Spleen (tissue), 11 donors: ENCODE results near the gene CENPM. TPM values are rescaled to one million over a fixed set of nuclear protein-coding genes. Genes with fewer than 3 reads are reported as not detected.

Experiments used
- DNase-seq: peaks from one replicate; pipeline ENCODE4 v3.0.0-alpha.2; 2020
- H3K27ac ChIP-seq, 8 donors: fragments of 200-600 bp; sonication (generic) in 7 of 8; 1 replicate in 4 of 8; 2 replicates in 4 of 8; pipeline versions ENCODE4 v1.5.0 to v1.8.0; 2016 to 2021; ENCODE audit warnings: inconsistent platforms in 4 of 8, mild to moderate bottlenecking in 4 of 8, moderate library complexity in 1 of 8
- H3K27me3 ChIP-seq, 7 donors: fragments of 200-600 bp; sonication (generic) in 6 of 7; replicated peaks in 1 of 7; 1 replicate in 4 of 7; 2 replicates in 3 of 7; pipeline versions ENCODE4 v1.5.0 to v1.8.0; 2016 to 2021; ENCODE audit warnings: inconsistent platforms in 3 of 7, mild to moderate bottlenecking in 1 of 7
- H3K36me3 ChIP-seq, 6 donors: fragments of 200-600 bp; sonication (generic) in 5 of 6; 1 replicate in 4 of 6; 2 replicates in 2 of 6; pipeline versions ENCODE4 v1.5.0 to v1.8.0; 2016 to 2021; ENCODE audit warnings: inconsistent platforms in 2 of 6
- H3K4me1 ChIP-seq, 6 donors: fragments of 200-600 bp; sonication (generic) in 5 of 6; 1 replicate in 3 of 6; 2 replicates in 3 of 6; pipeline versions ENCODE4 v1.5.0 to v1.8.0; 2016 to 2021; ENCODE audit warnings: inconsistent platforms in 3 of 6
- H3K4me3 ChIP-seq, 8 donors: fragments of 200-600 bp; sonication (generic) in 7 of 8; 1 replicate in 4 of 8; 2 replicates in 4 of 8; pipeline versions ENCODE4 v1.5.0 to v1.8.0; 2016 to 2021; ENCODE audit warnings: inconsistent platforms in 4 of 8, mild to moderate bottlenecking in 4 of 8, moderate library complexity in 2 of 8
- H3K9me3 ChIP-seq, 8 donors: fragments of 200-600 bp; sonication (generic) in 7 of 8; 1 replicate in 4 of 8; 2 replicates in 4 of 8; pipeline versions ENCODE4 v1.5.0 to v1.8.0; 2016 to 2021; ENCODE audit warnings: inconsistent platforms in 4 of 8
- POLR2A ChIP-seq, 3 donors: fragments of 450-650 bp; IDR thresholded peaks; one replicate each; pipeline ENCODE4 v1.5.1; 2017; ENCODE audit warnings: antibody characterized with exemption in 3 of 3, mild to moderate bottlenecking in 1 of 3
- POLR2AphosphoS5 ChIP-seq, 3 donors: sonication (generic); formaldehyde crosslinking; IDR thresholded peaks; one replicate each; pipeline ENCODE4 v1.5.1; 2017; ENCODE audit warnings: antibody characterized with exemption in 3 of 3
- WGBS, 5 donors: extraction: QIAGEN DNeasy Blood & Tissue Kit in 3 of 5; methylation state at CpG; one replicate each; pipeline versions ENCODE4 v1.1.5 to v1.1.7; 2013 to 2018; 5-methylcytosine and 5-hydroxymethylcytosine counted together
- intact Hi-C: fragments of 100-400 bp; cut with DNase I; formaldehyde crosslinking; loops from one replicate; pipeline ENCODE4 v1.15.0; 2023; ENCODE audit warnings: low total_unique reads
- microRNA-seq, 3 donors: library from miRNA; unstranded; fragments of <30 nt; microRNA quantifications; one replicate each; pipeline versions ENCODE4 to v1.1.0, GENCODE V29; 2019 to 2020
- polyA plus RNA-seq, 3 donors: library from polyadenylated mRNA; stranded (reverse); fragments of 200-250 nt; gene quantifications; one replicate each; pipeline ENCODE4 v1.2.1, GENCODE V29; 2013
- small RNA-seq, 4 donors: library from RNA; depleted of rRNA; stranded (forward); fragments of <200 nt; gene quantifications; one replicate each; pipeline ENCODE3, GENCODE V24; 2016
- total RNA-seq, 7 donors: library from RNA; depleted of rRNA in 3 of 7; stranded (reverse); fragments of >200 nt in 3 of 7; fragmentation: NEBNext Ultra II Directional in 4 of 7; extraction: Animal tissue kit (Norgen Biotek cat#: 25700) in 4 of 7; gene quantifications; one replicate each; pipeline versions ENCODE4 v1.1.0 to v1.2.1, GENCODE V29; 2016 to 2021
- TF ChIP-seq, protein P1 (sequence below), 11 experiments: fragments of 200-600 bp in 7 of 11; fragments of 450-650 bp in 4 of 11; sonication (generic) in 4 of 11; IDR thresholded peaks in 8 of 11; conservative IDR thresholded peaks in 3 of 11; 1 replicate in 7 of 11; 2 replicates in 4 of 11; pipeline versions ENCODE4 v1.4.0 to v1.8.0; 2016 to 2021; ENCODE audit warnings: antibody characterized with exemption in 11 of 11, inconsistent platforms in 4 of 11, mild to moderate bottlenecking in 1 of 11
- donor health status: healthy with polysubstance abuse.
- donor health status: DM: no; HTN: no; CAD: no; lungs with moderate emphysema.
- donor health status: DM: no; HTN: no; CAD: no.
- donor health status: Bipolar disorder and iron deficiency.
- donor health status: healthy.
- donor health status: DM: no; HTN: no; CAD: no.
- donor health status: DM: yes; HTN: yes; CAD: no.

CENPM gene
- total and polyA plus RNA-seq, 10 donors: 3.3 to 63.1 (median 15.4) TPM

DNA sequence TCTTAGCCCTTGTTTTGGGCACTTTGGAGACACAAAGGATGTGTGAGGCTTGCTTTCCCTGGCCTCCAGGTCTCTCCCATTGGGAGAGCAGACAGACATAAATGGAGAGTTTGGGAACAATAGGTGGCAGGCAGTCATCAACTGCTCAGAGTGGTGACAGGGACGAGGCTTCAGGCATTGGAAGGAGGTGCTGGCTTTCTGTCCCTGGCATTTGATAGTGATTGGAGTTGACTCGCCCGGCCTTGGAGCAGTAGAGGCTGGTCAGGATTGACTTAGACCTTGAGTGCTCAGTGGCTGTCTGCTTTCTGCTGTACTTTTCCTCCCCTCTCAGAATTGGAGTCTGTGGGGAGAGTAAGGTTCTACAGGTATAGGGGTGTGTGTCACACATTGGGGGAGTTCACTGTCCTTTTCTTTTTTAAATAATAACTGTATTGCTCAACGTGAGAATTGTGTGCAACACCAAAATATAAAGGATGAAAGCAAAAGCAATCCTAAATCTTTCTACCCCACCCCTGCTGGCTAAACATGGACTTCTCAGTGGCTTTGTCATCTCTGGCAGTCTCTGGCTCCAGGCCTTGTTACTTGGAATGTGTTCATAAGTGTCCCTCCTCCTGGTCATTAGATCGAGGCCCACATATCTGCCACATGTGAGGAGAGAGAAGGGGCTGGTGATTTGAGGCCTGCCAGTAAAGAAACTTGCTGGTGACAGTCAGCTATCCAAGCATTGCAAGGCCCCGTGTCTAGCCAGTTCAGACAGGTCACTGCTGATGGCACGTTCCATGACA lies 53.2 kb downstream of the CENPM start:
- Histone ChIP-seq H3K27me3 (no peaks in the 10 kb centered on the region), H3K27ac (no peak overlapping the region)
- intact Hi-C loops: no loop called here

DNA sequence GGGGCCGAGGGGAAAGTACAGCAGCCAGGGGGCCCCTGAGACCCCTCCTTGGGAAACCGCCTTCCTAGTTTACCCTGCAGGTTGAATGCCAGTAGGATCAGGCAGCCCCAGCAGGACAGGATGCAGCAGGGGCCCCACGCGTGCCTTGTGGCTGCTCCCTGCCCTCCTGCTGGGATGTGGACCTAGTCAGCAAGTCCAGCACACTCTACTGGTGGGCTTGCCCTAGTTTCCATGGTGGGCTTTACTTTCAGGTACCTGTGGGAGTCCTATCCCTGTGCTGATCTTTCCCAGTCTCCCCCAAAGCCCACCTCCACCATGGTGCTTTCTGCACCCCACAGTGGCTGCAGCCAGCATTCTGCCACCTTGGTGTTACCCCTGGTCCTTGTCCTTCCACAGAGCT lies 54.2 kb downstream of the CENPM start:
- peaks cover 0 to 17% (median 3%) of the 10 kb centered on the region in 6 donors for H3K4me1 ChIP-seq
- no peaks in the 10 kb centered on the region for H3K9me3 ChIP-seq
- no peak overlapping the region for H3K4me3 ChIP-seq
- no peaks in the 10 kb centered on the region for H3K27me3 ChIP-seq
- 78 to 98% (median 86%) methylated on average over 4 of the region's 4 CpGs for WGBS, 5 donors
- intact Hi-C loops: no loop called here
- peaks cover 0 to 100% (median 93%) of the 10 kb centered on the region in 6 donors for H3K36me3 ChIP-seq
- no peak for DNase-seq
- TF ChIP-seq, protein P1, sequence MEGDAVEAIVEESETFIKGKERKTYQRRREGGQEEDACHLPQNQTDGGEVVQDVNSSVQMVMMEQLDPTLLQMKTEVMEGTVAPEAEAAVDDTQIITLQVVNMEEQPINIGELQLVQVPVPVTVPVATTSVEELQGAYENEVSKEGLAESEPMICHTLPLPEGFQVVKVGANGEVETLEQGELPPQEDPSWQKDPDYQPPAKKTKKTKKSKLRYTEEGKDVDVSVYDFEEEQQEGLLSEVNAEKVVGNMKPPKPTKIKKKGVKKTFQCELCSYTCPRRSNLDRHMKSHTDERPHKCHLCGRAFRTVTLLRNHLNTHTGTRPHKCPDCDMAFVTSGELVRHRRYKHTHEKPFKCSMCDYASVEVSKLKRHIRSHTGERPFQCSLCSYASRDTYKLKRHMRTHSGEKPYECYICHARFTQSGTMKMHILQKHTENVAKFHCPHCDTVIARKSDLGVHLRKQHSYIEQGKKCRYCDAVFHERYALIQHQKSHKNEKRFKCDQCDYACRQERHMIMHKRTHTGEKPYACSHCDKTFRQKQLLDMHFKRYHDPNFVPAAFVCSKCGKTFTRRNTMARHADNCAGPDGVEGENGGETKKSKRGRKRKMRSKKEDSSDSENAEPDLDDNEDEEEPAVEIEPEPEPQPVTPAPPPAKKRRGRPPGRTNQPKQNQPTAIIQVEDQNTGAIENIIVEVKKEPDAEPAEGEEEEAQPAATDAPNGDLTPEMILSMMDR (IDR thresholded peaks at IDR 0.05 in 8 of 11, conservative IDR thresholded peaks at IDR 0.05 in 3 of 11): no peak
- TF ChIP-seq POLR2A (IDR thresholded peaks at IDR 0.05): no peak
- no peak for TF ChIP-seq POLR2AphosphoS5 (IDR thresholded peaks at IDR 0.05)
- no peak overlapping the region for H3K27ac ChIP-seq

More for the DNA sequence above, 53.2 kb downstream of the CENPM start:
- H3K4me1 ChIP-seq: peaks cover 0 to 6% (median 0%) of the 10 kb centered on the region in 6 donors
- H3K36me3 ChIP-seq: peaks cover 0 to 100% (median 93%) of the 10 kb centered on the region in 6 donors
- WGBS, 5 donors: 89 to 92% (median 90%) methylated on average over 7 of the region's 7 CpGs
- TF ChIP-seq POLR2AphosphoS5 (IDR thresholded peaks at IDR 0.05) (no peak), POLR2A (IDR thresholded peaks at IDR 0.05) (no peak)
- TF ChIP-seq, protein P1 (IDR thresholded peaks at IDR 0.05 in 8 of 11, conservative IDR thresholded peaks at IDR 0.05 in 3 of 11): no peak
- H3K9me3 ChIP-seq: no peaks in the 10 kb centered on the region
- no peak overlapping the region for H3K4me3 ChIP-seq
- no peak for DNase-seq

DNA sequence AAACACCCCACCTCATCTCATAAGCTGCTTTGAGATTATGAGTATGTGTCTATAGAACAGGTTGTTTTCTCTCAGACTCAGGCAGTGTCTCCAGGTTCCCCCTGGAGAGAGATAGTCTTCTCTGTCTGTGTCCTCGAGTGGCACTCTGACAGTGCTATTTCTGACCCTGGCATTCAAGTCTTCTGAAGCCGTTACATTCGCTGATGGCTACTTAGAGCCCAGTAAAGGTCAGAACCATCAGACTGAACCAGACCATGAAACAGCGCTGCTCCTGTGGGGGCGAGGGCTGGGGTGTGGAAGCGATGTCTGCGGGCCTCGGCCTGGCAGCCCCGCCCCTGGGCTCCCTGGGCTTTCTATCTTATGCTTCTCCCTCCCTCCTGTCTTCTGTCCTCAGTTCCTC lies 55.5 kb downstream of the CENPM start:
- H3K9me3 ChIP-seq: no peaks in the 10 kb centered on the region
- intact Hi-C loops: no loop called here
- H3K27ac ChIP-seq: no peak overlapping the region
- DNase-seq: no peak
- peaks cover 0 to 17% (median 3%) of the 10 kb centered on the region in 6 donors for H3K4me1 ChIP-seq
- H3K27me3 ChIP-seq: no peaks in the 10 kb centered on the region
- H3K36me3 ChIP-seq: peaks cover 0 to 100% (median 93%) of the 10 kb centered on the region in 6 donors
- no peak overlapping the region for H3K4me3 ChIP-seq
- WGBS, 5 donors: 94 to 97% (median 95%) methylated on average over 9 of the region's 9 CpGs
- no peak for TF ChIP-seq POLR2AphosphoS5 (IDR thresholded peaks at IDR 0.05)
- no peak for TF ChIP-seq POLR2A (IDR thresholded peaks at IDR 0.05)
- TF ChIP-seq, protein P1 (IDR thresholded peaks at IDR 0.05 in 8 of 11, conservative IDR thresholded peaks at IDR 0.05 in 3 of 11): no peak

Small RNA genes within 50 kb of the gene (microRNA-seq; reads per million reads assigned to microRNA genes)
- gene MIR33A: 15.5 to 29.4 (median 19.9) reads per million in 3 donors

Small RNA genes within 50 kb of the gene (small RNA-seq; reads per million reads assigned to genes)
- 0 to 1.5 (median 1.2) reads per million in 4 donors for gene MIR33A

Other genes with a start within 250 kb of the CENPM start
- 10 to 100 TPM; 17.7 to 56.5 (median 26.9) TPM for gene MEI1, start 247.6 kb downstream of the CENPM start, total RNA-seq
- gene MEI1, start 247.6 kb downstream of the CENPM start, polyA plus RNA-seq: 10 to 100 TPM; 19.9 to 22.6 (median 21.5) TPM
- 10 to 100 TPM in 3 of 7 donors, 1 to 10 TPM in 4; 8.9 to 11.8 (median 10.0) TPM for gene CCDC134, start 146.5 kb downstream of the CENPM start, total RNA-seq
- 1 to 10 TPM in 2 of 3 donors, under 1 TPM in 1; 0.54 to 2.4 (median 1.2) TPM for gene CCDC134, start 146.5 kb downstream of the CENPM start, polyA plus RNA-seq
- gene SREBF2, start 114.0 kb downstream of the CENPM start, total RNA-seq: 100 to 1,000 TPM in 1 of 7 donors, 10 to 100 TPM in 6; 47.6 to 104 (median 64.0) TPM
- 10 to 100 TPM; 19.4 to 49.4 (median 29.7) TPM for gene SREBF2, start 114.0 kb downstream of the CENPM start, polyA plus RNA-seq
- gene SHISA8, start 32.1 kb downstream of the CENPM start, total RNA-seq: 1 to 10 TPM in 6 of 7 donors, under 1 TPM in 1; 0.51 to 5.9 (median 3.6) TPM
- 1 to 10 TPM; 1.2 to 2.0 (median 1.4) TPM for gene SHISA8, start 32.1 kb downstream of the CENPM start, polyA plus RNA-seq
- 100 to 1,000 TPM in 1 of 7 donors, 10 to 100 TPM in 6; 65.3 to 144 (median 84.2) TPM for gene TNFRSF13C, start 20.3 kb downstream of the CENPM start, total RNA-seq
- gene TNFRSF13C, start 20.3 kb downstream of the CENPM start, polyA plus RNA-seq: 10 to 100 TPM; 57.8 to 95.5 (median 65.9) TPM
- 1 to 10 TPM in 1 of 7 donors, under 1 TPM in 6; 0.17 to 1.0 (median 0.26) TPM for gene SEPTIN3, start 22.3 kb upstream of the CENPM start, total RNA-seq
- gene SEPTIN3, start 22.3 kb upstream of the CENPM start, polyA plus RNA-seq: under 1 TPM; 0.07 to 0.16 (median 0.09) TPM
- 1 to 10 TPM; 1.6 to 5.0 (median 2.5) TPM for gene WBP2NL, start 51.6 kb upstream of the CENPM start, total RNA-seq
- 1 to 10 TPM; 1.2 to 1.5 (median 1.3) TPM for gene WBP2NL, start 51.6 kb upstream of the CENPM start, polyA plus RNA-seq
- 10 to 100 TPM; 20.2 to 60.2 (median 34.1) TPM for gene NAGA, start 123.7 kb upstream of the CENPM start, total RNA-seq
- 1 to 10 TPM; 7.0 to 7.4 (median 7.1) TPM for gene NAGA, start 123.7 kb upstream of the CENPM start, polyA plus RNA-seq
- 10 to 100 TPM in 3 of 7 donors, 1 to 10 TPM in 4; 6.8 to 11.5 (median 9.6) TPM for gene PHETA2, start 127.1 kb upstream of the CENPM start, total RNA-seq
- 1 to 10 TPM; 3.1 to 5.5 (median 4.3) TPM for gene PHETA2, start 127.1 kb upstream of the CENPM start, polyA plus RNA-seq
- 10 to 100 TPM; 13.6 to 91.4 (median 69.6) TPM for gene SMDT1, start 132.5 kb upstream of the CENPM start, total RNA-seq
- 100 to 1,000 TPM in 1 of 3 donors, 10 to 100 TPM in 2; 79.9 to 171 (median 90.7) TPM for gene SMDT1, start 132.5 kb upstream of the CENPM start, polyA plus RNA-seq
- gene NDUFA6, start 143.6 kb upstream of the CENPM start, total RNA-seq: 10 to 100 TPM; 31.1 to 44.9 (median 36.8) TPM
- gene NDUFA6, start 143.6 kb upstream of the CENPM start, polyA plus RNA-seq: 10 to 100 TPM; 50.2 to 73.8 (median 64.2) TPM
- 1 to 10 TPM; 1.2 to 3.6 (median 2.1) TPM for gene CYP2D6, start 183.7 kb upstream of the CENPM start, total RNA-seq
- 1 to 10 TPM; 2.4 to 3.5 (median 3.0) TPM for gene CYP2D6, start 183.7 kb upstream of the CENPM start, polyA plus RNA-seq